ENCODE data around the gene IFT172. TPM values are rescaled to one million over a fixed set of nuclear protein-coding genes. Genes with fewer than 3 reads are reported as not detected.

Gene IFT172
- total RNA-seq, 1 experiment from 2014 or later: 21.9 TPM

- CTCF ChIA-PET: no interaction called here
These were observed 12.6 kb upstream of the IFT172 start for GRCh38 chr2:27502142-27502541.

GRCh38 chr2:27501042-27501441 lies 11.5 kb upstream of the IFT172 start:
- TF ChIP-seq CTCF (IDR thresholded peaks at IDR 0.05; ENCODE audit: insufficient read depth in 1 of 2, low read depth in 1 of 2, low read length in 1 of 2, severe bottlenecking in 1 of 2, unreplicated experiment in 1 of 2): no peak
- H3K4me3 ChIP-seq (ENCODE audit: low read depth, low read length): no peak overlapping the region
- Mint-ChIP-seq H3K27me3 (ENCODE audit: insufficient read depth, unreplicated experiment) (peaks cover 3% of the 10 kb centered on the region), H3K36me3 (ENCODE audit: insufficient read depth, unreplicated experiment) (no peaks in the 10 kb centered on the region), H3K27ac (ENCODE audit: unreplicated experiment) (no peak overlapping the region), H3K4me3 (ENCODE audit: unreplicated experiment) (no peak overlapping the region), H3K4me1 (ENCODE audit: low read depth, unreplicated experiment) (no peaks in the 10 kb centered on the region), H3K9me3 (ENCODE audit: unreplicated experiment) (no peaks in the 10 kb centered on the region)
- no peaks in the 10 kb centered on the region for H3K36me3 ChIP-seq (ENCODE audit: control insufficient read depth, insufficient read depth, low read length)
- POLR2A ChIA-PET: no interaction called here
- CTCF ChIA-PET: no interaction called here
- intact Hi-C loops (cut with micrococcal nuclease; ENCODE audit: unreplicated experiment): no loop called here
- peaks cover 12% of the 10 kb centered on the region; the same call in 1 of the 2 replicates for H3K4me1 ChIP-seq
- H3K9me3 ChIP-seq: no peaks in the 10 kb centered on the region
- DNase-seq: no peak
- H3K27me3 ChIP-seq (replicated peaks; ENCODE audit: control insufficient read depth, insufficient read depth, low read length): no peaks in the 10 kb centered on the region
- BruUV-seq (replicated peaks): no TSS peak

More at GRCh38 chr2:27502142-27502541, 12.6 kb upstream of the IFT172 start:
- Mint-ChIP-seq H3K27me3 (ENCODE audit: insufficient read depth, unreplicated experiment) (peaks cover 3% of the 10 kb centered on the region), H3K4me3 (ENCODE audit: unreplicated experiment) (no peak overlapping the region), H3K4me1 (ENCODE audit: low read depth, unreplicated experiment) (no peaks in the 10 kb centered on the region), H3K9me3 (ENCODE audit: unreplicated experiment) (no peaks in the 10 kb centered on the region), H3K27ac (ENCODE audit: unreplicated experiment) (no peak overlapping the region), H3K36me3 (ENCODE audit: insufficient read depth, unreplicated experiment) (no peaks in the 10 kb centered on the region)
- DNase-seq: no peak
- H3K27me3 ChIP-seq (replicated peaks; ENCODE audit: control insufficient read depth, insufficient read depth, low read length): no peaks in the 10 kb centered on the region
- TF ChIP-seq CTCF (IDR thresholded peaks at IDR 0.05; ENCODE audit: insufficient read depth in 1 of 2, low read depth in 1 of 2, low read length in 1 of 2, severe bottlenecking in 1 of 2, unreplicated experiment in 1 of 2): no peak
- no peaks in the 10 kb centered on the region for H3K9me3 ChIP-seq
- peaks cover under 1% of the 10 kb centered on the region; the same call in 1 of the 2 replicates for H3K4me1 ChIP-seq
- no peaks in the 10 kb centered on the region for H3K36me3 ChIP-seq (ENCODE audit: control insufficient read depth, insufficient read depth, low read length)
- no peak overlapping the region for H3K4me3 ChIP-seq (ENCODE audit: low read depth, low read length)
- no TSS peak for BruUV-seq (replicated peaks)
- POLR2A ChIA-PET: no interaction called here
- intact Hi-C loops (cut with micrococcal nuclease; ENCODE audit: unreplicated experiment): no loop called here

GRCh38 chr2:27498975-27499374 lies 9.4 kb upstream of the IFT172 start:
- intact Hi-C loops (cut with micrococcal nuclease; ENCODE audit: unreplicated experiment): loop anchor here (10.0 kb wide), 1 partner anchor 94 kb away; the partner anchor contains the start of gene PPM1G
- Mint-ChIP-seq H3K4me3 (ENCODE audit: unreplicated experiment) (no peak overlapping the region), H3K27ac (ENCODE audit: unreplicated experiment) (no peak overlapping the region), H3K27me3 (ENCODE audit: insufficient read depth, unreplicated experiment) (peaks cover 3% of the 10 kb centered on the region), H3K9me3 (ENCODE audit: unreplicated experiment) (no peaks in the 10 kb centered on the region), H3K36me3 (ENCODE audit: insufficient read depth, unreplicated experiment) (no peaks in the 10 kb centered on the region), H3K4me1 (ENCODE audit: low read depth, unreplicated experiment) (peaks cover 8% of the 10 kb centered on the region)
- no peak for DNase-seq
- ChIA-PET POLR2A (no interaction called here), CTCF (no interaction called here)
- Histone ChIP-seq H3K36me3 (ENCODE audit: control insufficient read depth, insufficient read depth, low read length) (no peaks in the 10 kb centered on the region), H3K4me3 (ENCODE audit: low read depth, low read length) (no peak overlapping the region), H3K4me1 (peaks cover 23% of the 10 kb centered on the region; the same call in 1 of the 2 replicates), H3K27me3 (replicated peaks; ENCODE audit: control insufficient read depth, insufficient read depth, low read length) (no peaks in the 10 kb centered on the region), H3K9me3 (no peaks in the 10 kb centered on the region)
- TF ChIP-seq CTCF (IDR thresholded peaks at IDR 0.05; ENCODE audit: insufficient read depth in 1 of 2, low read depth in 1 of 2, low read length in 1 of 2, severe bottlenecking in 1 of 2, unreplicated experiment in 1 of 2): no peak
- no TSS peak for BruUV-seq (replicated peaks)
